D721Med (cell line): ENCODE measurements around the gene BAIAP2.

Experiments used
- DNase-seq: peaks from one replicate; pipeline ENCODE4 v3.0.0; 2011; ENCODE audit warnings: low spot score; ENCODE audit not compliant: insufficient read length
- FAIRE-seq: peaks from 2 replicates; lab custom pipeline; 2011; peaks lifted over from hg19 to GRCh38; lab: Jason Lieb, UNC
- CTCF ChIP-seq: IDR thresholded peaks from 2 replicates; pipeline ENCODE4 v1.5.1; 2012; ENCODE audit warnings: mild to moderate bottlenecking, control low read depth; ENCODE audit not compliant: insufficient read depth; ENCODE audit errors: missing control alignments

BAIAP2 gene

DNA sequence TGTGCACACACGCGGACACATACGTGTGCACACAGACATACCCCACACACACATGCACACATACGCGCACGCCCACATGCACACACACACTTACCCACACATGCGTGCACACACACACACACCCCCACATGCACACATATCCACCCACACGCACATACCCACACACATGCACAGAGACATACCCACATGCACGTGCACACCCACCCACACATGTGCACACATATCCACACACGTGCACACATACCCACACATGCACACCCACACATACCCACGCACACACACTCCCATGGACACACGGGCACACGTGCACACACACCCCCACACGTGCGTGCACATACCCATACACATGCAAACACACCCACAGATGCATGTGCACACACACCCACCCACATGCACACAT is 103.1 kb downstream of the BAIAP2 start:
- no peak for TF ChIP-seq CTCF
- no peak for FAIRE-seq
- no peak for DNase-seq

DNA sequence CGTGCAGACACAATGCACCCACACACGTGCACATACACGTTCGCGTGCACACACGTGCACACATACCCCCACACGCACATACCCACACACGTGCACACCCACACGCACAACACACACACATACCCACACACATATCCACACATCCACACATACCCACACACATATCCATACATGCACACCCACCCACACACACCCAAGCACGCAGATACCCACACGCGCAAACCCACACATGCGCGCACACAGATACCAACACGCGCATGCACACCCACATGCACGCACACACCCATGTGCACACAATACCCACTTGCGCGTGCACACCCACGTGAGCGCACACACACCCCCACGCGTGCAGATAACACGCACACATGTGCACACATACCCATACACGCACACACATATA is 103.5 kb downstream of the BAIAP2 start:
- DNase-seq (no peak), FAIRE-seq (no peak)
- no peak for TF ChIP-seq CTCF

DNA sequence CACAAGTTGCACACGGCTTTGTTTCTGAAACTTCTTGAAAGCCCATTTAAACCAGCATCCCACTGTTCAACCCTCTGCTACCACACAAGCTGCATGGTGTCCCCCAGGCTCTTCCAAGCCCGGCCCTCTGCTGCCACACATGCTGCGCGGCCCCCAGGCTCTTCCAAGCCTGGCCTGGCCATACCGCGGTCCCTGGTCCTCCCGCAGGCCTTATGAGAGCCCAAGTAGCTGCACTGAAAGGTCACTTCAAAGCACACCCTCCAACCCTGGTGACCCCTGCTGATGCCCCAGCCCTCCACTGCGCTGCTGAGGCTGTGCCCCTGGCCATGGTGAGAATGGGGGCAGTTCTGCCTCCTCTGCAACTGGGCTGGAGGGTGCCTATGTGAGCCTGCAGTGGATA is 104.5 kb downstream of the BAIAP2 start:
- TF ChIP-seq CTCF, result no peak
- FAIRE-seq (no peak), DNase-seq (no peak)

DNA sequence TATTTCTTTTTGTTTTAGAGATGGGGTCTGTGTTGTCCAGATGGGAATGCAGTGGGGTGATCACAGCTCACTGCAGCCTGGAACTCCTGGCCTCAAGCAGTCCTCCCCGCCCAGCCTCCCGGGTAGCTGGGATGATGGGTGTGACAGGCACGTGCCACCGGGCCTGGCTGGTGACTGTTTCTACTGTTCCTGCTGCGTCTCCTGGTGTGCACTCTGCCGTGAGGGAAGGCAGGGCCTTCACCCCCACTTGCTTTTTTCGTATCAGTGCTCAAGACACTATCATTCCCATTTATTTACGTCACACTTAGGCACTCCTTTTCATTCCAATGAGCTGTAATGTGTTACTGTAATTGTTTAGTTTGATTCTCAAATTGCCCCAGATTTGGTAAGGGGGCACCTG is 105.1 kb downstream of the BAIAP2 start:
- TF ChIP-seq CTCF, result no peak
- FAIRE-seq (no peak), DNase-seq (no peak)

DNA sequence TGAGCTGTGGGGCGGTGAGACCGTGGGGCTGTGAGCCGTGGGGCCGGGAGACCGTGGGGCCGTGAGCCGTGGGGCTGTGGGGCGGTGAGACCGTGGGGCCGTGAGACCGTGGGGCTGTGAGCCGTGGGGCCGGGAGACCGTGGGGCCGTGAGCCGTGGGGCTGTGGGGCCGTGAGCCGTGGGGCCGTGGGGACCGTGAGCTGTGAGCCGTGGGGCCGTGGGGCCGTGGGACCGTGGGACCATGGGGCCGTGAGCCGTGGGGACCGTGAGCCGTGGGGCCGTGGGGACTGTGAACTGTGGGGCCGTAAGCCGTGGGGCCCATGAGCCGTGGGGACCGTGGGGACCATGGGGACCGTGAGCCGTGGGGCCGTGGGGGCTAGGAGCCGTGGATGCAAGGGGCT is 105.7 kb downstream of the BAIAP2 start:
- no peak for FAIRE-seq
- no peak for DNase-seq
- no peak for TF ChIP-seq CTCF

DNA sequence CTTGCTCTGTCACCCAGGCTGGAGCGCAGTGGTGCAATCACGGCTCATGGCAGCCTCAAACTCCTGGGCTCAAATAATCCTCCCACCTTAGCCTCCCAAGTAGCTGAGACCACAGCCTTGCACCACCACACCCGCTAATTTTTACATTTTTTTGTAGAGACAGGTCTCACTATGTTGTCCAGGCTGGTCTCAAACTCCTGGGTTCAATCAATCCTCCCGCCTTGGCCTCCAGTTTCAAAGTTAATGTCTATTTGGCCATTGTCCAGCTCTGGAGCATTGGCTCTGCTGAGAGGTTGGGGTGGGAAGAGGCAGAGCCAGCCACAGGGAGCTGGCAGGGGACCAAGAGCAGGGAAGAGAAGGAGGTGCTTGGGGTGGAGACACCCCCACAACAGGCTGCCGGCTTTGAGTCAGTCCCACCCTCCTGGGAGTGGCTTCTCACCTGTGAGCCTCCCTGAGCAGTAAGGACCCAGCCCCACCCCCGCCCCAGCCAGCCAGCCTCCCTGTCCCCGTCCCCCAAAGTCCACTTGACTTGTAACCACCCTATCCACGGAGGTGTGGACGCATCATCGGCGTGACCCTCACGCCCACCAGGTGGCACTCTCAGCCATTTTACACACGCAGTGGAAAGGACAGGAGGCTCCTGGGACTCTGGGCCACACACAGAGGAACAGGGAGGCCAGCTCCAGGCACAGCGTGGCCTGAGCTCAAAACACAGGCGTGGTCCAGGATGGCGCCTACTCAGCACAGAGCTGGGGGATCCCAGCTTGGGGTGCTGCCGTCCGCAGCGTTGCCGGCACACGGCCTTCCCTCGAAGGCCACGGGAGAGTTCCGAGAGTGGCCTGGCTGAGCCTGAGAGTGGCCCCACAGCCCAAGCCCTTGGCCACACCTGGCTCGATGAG is 107.6 kb downstream of the BAIAP2 start:
- FAIRE-seq, result no peak
- DNase-seq, result peak; percentile 80
- peak; percentile 99 for TF ChIP-seq CTCF

GRCh38 chr17:81143200-81143527 is 108.2 kb downstream of the BAIAP2 start:
- no peak for FAIRE-seq
- TF ChIP-seq CTCF, result no peak
- no peak for DNase-seq
